PFSK-1 (cell line): Measurements from ENCODE around the gene CCDC102A.

Experiments used
- FOXP2 ChIP-seq: optimal IDR thresholded peaks from 2 replicates; pipeline ENCODE3; 2011; ENCODE audit warnings: borderline replicate concordance, control low read depth, inconsistent platforms; ENCODE audit not compliant: insufficient read depth; ENCODE audit errors: extremely low read length, extremely low read depth
- POLR2AphosphoS5 ChIP-seq: IDR thresholded peaks from 2 replicates; pipeline ENCODE4 v1.6.1; 2012; ENCODE audit warnings: low read depth, mild to moderate bottlenecking, control low read depth, low read length, moderate library complexity
- REST ChIP-seq, 2 experiments: IDR thresholded peaks; 2 replicates each; pipeline versions ENCODE4 v1.6.1 to v1.8.0; 2011 to 2012; ENCODE audit warnings: low read depth in 2 of 2, low read length in 2 of 2, control low read depth in 1 of 2, inconsistent platforms in 1 of 2, mild to moderate bottlenecking in 1 of 2, moderate library complexity in 1 of 2; ENCODE audit not compliant: insufficient read depth in 1 of 2
- SIN3A ChIP-seq: IDR thresholded peaks from 2 replicates; pipeline ENCODE4 v1.6.1; 2012; ENCODE audit warnings: mild to moderate bottlenecking, low read length, moderate library complexity, borderline replicate concordance; ENCODE audit not compliant: insufficient read depth
- TAF1 ChIP-seq: IDR thresholded peaks from 2 replicates; pipeline ENCODE4 v1.6.1; 2012; ENCODE audit warnings: low read length, control low read depth, borderline replicate concordance; ENCODE audit not compliant: insufficient read depth

The CCDC102A gene

GRCh38 chr16:57518922-57519321, 17.4 kb downstream of the CCDC102A start:
- TF ChIP-seq SIN3A (no peak), FOXP2 (no peak), TAF1 (no peak), REST (IDR thresholded peaks at IDR 0.05; ENCODE audit: insufficient read depth in 1 of 2, low read depth in 2 of 2, low read length in 2 of 2) (no peak), POLR2AphosphoS5 (no peak)

- TF ChIP-seq POLR2AphosphoS5 (no peak), TAF1 (no peak), FOXP2 (no peak), SIN3A (no peak), REST (IDR thresholded peaks at IDR 0.05; ENCODE audit: insufficient read depth in 1 of 2, low read depth in 2 of 2, low read length in 2 of 2) (no peak)
These were observed 17.9 kb downstream of the CCDC102A start for GRCh38 chr16:57518520-57518919.

GRCh38 chr16:57517397-57518367, 18.7 kb downstream of the CCDC102A start:
- no peak for TF ChIP-seq FOXP2
- no peak for TF ChIP-seq SIN3A
- TF ChIP-seq REST (IDR thresholded peaks at IDR 0.05; ENCODE audit: insufficient read depth in 1 of 2, low read depth in 2 of 2, low read length in 2 of 2): no peak
- TF ChIP-seq POLR2AphosphoS5: no peak
- no peak for TF ChIP-seq TAF1

- no peak for TF ChIP-seq TAF1
- TF ChIP-seq SIN3A: no peak
- TF ChIP-seq FOXP2: no peak
- no peak for TF ChIP-seq POLR2AphosphoS5
- no peak for TF ChIP-seq REST (IDR thresholded peaks at IDR 0.05; ENCODE audit: insufficient read depth in 1 of 2, low read depth in 2 of 2, low read length in 2 of 2)
These were observed 19.6 kb downstream of the CCDC102A start for GRCh38 chr16:57516773-57517172.
